PC-3 (cell line): ENCODE data around the gene PPP1R7. TPM values are rescaled to one million over a fixed set of nuclear protein-coding genes. Genes with fewer than 3 reads are reported as not detected.
A peak's percentile ranks its signal among the peaks of the same experiment; 100 is the strongest.

Source experiments
- ATAC-seq: fragments of 200-7000 bp; cut with Tn5 transposase; 2 replicates; pipeline ENCODE4 v1.9.1; 2020; ENCODE audit warnings: mild to moderate bottlenecking, moderate library complexity
- BruUV-seq: library from RNA; stranded (reverse); fragments of 400-500 nt; replicated peaks from 2 replicates; lab custom pipeline; 2021; lab: Mats Ljungman, UMichigan
- CTCF ChIA-PET: fragments of 300-600 bp; sonication (Branson Sonifier 250); formaldehyde crosslinking; loops from one replicate; lab custom pipeline; 2022; ENCODE audit warnings: antibody characterized with exemption; lab: Charles Lee
- POLR2A ChIA-PET: fragments of 300-600 bp; sonication (Branson Sonifier 250); formaldehyde crosslinking; loops from one replicate; lab custom pipeline; 2022; ENCODE audit warnings: antibody characterized with exemption; ENCODE audit not compliant: unreplicated experiment; lab: Charles Lee
- DNase-seq: peaks from one replicate; pipeline ENCODE4 v3.0.0-alpha.2; 2015
- H2AFZ ChIP-seq: fragments of 300-600 bp; sonication (generic); 2 replicates; pipeline ENCODE4 v1.6.0; 2016; ENCODE audit warnings: antibody characterized with exemption, low read length
- H3F3A ChIP-seq: fragments of 300-600 bp; sonication (generic); one replicate; pipeline ENCODE4 v1.6.0; 2017; ENCODE audit warnings: antibody characterized with exemption, low read length, control low read depth, mild to moderate bottlenecking; ENCODE audit not compliant: unreplicated experiment
- H3K27ac ChIP-seq: fragments of 300-600 bp; sonication (generic); 2 replicates; pipeline ENCODE4 v1.5.1; 2016; ENCODE audit warnings: mild to moderate bottlenecking, low read length
- H3K27me3 ChIP-seq: fragments of 300-600 bp; sonication (generic); 2 replicates; pipeline ENCODE4 v1.6.1; 2016; ENCODE audit warnings: low read length, mixed read lengths
- H3K36me3 ChIP-seq: fragments of 300-600 bp; sonication (generic); 2 replicates; pipeline ENCODE4 v1.6.1; 2016; ENCODE audit warnings: low read depth, mixed run types, low read length, mixed read lengths
- H3K4me1 ChIP-seq: fragments of 300-600 bp; sonication (generic); 2 replicates; pipeline ENCODE4 v1.5.1; 2016; ENCODE audit warnings: low read length; ENCODE audit not compliant: insufficient read depth
- H3K4me2 ChIP-seq: fragments of 300-600 bp; sonication (generic); 2 replicates; pipeline ENCODE4 v1.6.0; 2016; ENCODE audit warnings: low read length
- H3K4me3 ChIP-seq: fragments of 300-600 bp; sonication (generic); 2 replicates; pipeline ENCODE4 v1.5.1; 2016; ENCODE audit warnings: mild to moderate bottlenecking, low read length, mixed read lengths
- H3K79me2 ChIP-seq: fragments of 300-600 bp; sonication (generic); 2 replicates; pipeline ENCODE4 v1.6.1; 2017; ENCODE audit warnings: low read length, mixed read lengths
- H3K9ac ChIP-seq: fragments of 300-600 bp; sonication (generic); 2 replicates; pipeline ENCODE4 v1.6.0; 2016; ENCODE audit warnings: mild to moderate bottlenecking, low read length
- H3K9me2 ChIP-seq: fragments of 300-600 bp; sonication (generic); replicated peaks from 2 replicates; pipeline ENCODE4 v1.6.1; 2016; ENCODE audit warnings: mixed run types, low read length, mixed read lengths
- H3K9me3 ChIP-seq: fragments of 300-600 bp; sonication (generic); 2 replicates; pipeline ENCODE4 v1.6.1; 2016; ENCODE audit warnings: low read length, mixed read lengths
- H4K20me1 ChIP-seq: fragments of 300-600 bp; sonication (generic); 2 replicates; pipeline ENCODE4 v1.6.1; 2016; ENCODE audit warnings: low read length, mixed read lengths
- CTCF ChIP-seq: fragments of 300-600 bp; sonication (generic); conservative IDR thresholded peaks from 2 replicates; pipeline ENCODE4 v1.5.1; 2017; ENCODE audit warnings: antibody characterized with exemption, low read depth, mild to moderate bottlenecking, low read length
- EZH2 ChIP-seq: fragments of 300-600 bp; sonication (generic); IDR thresholded peaks from one replicate; pipeline ENCODE4 v1.6.1; 2017; ENCODE audit warnings: antibody characterized with exemption, mild to moderate bottlenecking, low read length; ENCODE audit not compliant: unreplicated experiment
- EZH2phosphoT487 ChIP-seq: fragments of 300-600 bp; sonication (generic); IDR thresholded peaks from 2 replicates; pipeline ENCODE4 v1.6.1; 2018; ENCODE audit warnings: mild to moderate bottlenecking, antibody characterized with exemption, low read length, borderline replicate concordance
- intact Hi-C: fragments of 100-400 bp; cut with micrococcal nuclease; formaldehyde crosslinking; loops from 2 replicates; pipeline ENCODE4 v1.9.0; 2023
- total RNA-seq: library from RNA; depleted of rRNA; stranded (reverse); fragments of >200 nt; gene quantifications from 2 replicates; pipeline ENCODE4 v1.2.3, GENCODE V29; 2014

The PPP1R7 gene
- total RNA-seq, 1 experiment from 2014 or later, result 21.4 TPM

DNA sequence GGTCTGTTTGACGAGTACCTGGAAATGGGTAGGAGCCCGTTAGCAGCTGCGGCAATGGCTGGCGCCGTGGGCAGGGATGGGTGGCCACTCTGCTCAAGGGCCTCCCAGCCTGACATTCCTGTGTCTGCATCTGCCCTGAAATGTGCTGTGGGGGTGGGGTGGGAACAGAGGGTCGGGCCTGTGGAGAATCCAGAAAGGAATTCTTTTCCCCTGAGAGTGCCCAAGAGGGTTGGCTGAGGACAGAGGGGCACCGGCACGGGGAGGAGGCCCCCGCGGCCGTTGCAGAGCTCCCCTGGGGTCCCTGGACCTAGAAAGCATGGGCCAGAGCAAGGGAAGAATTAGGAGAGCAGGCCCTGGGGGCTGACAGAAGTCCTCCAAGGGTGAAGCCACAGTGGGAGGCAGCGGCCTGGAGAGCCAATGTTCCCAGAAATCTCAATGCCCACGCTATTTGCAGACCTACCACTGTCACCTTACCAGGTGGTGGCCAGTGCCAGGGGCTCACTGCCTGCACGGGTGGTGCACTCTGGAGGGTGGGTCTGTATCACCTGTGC is 66.0 kb downstream of the PPP1R7 start:
- Histone ChIP-seq H3K27me3 (no peaks in the 10 kb centered on the region), H3K4me2 (no peak overlapping the region), H4K20me1 (no peaks in the 10 kb centered on the region), H3K27ac (no peak overlapping the region), H3K4me1 (no peaks in the 10 kb centered on the region), H2AFZ (no peak overlapping the region), H3K36me3 (no peaks in the 10 kb centered on the region), H3F3A (no peaks in the 10 kb centered on the region), H3K9ac (no peak overlapping the region), H3K9me2 (no peaks in the 10 kb centered on the region), H3K9me3 (no peaks in the 10 kb centered on the region), H3K4me3 (no peak overlapping the region), H3K79me2 (peaks cover 8% of the 10 kb centered on the region)
- ATAC-seq (no peak), DNase-seq (no peak)
- TF ChIP-seq EZH2phosphoT487, result no peak
- TF ChIP-seq CTCF, result no peak
- TF ChIP-seq EZH2, result no peak
- POLR2A ChIA-PET, result no interaction called here
- BruUV-seq, result no TSS peak
- CTCF ChIA-PET, result no interaction called here
- intact Hi-C loops, result no loop called here

GRCh38 chr2:241217320-241218031 is 67.2 kb downstream of the PPP1R7 start:
- CTCF ChIA-PET, result interaction anchor here (0.6 kb wide), 1 partner anchor 37 kb away, joined by 3 read pairs; no protein-coding TSS in a partner anchor
- POLR2A ChIA-PET, result no interaction called here
- intact Hi-C loops, result no loop called here

More at GRCh38 chr2:241217320-241218031, 67.2 kb downstream of the PPP1R7 start:
- Histone ChIP-seq H3K9me2 (no peaks in the 10 kb centered on the region), H2AFZ (peak overlapping the region; percentile 45; the same call in 1 of the 2 replicates), H3K9ac (peak overlapping the region; percentile 49), H4K20me1 (no peaks in the 10 kb centered on the region), H3K79me2 (peaks cover 8% of the 10 kb centered on the region), H3K4me1 (no peaks in the 10 kb centered on the region), H3F3A (no peaks in the 10 kb centered on the region), H3K27ac (peak overlapping the region; percentile 23; the same call in 1 of the 2 replicates), H3K27me3 (no peaks in the 10 kb centered on the region), H3K4me2 (peak overlapping the region; percentile 77), H3K4me3 (peak overlapping the region; percentile 62), H3K36me3 (no peaks in the 10 kb centered on the region), H3K9me3 (no peaks in the 10 kb centered on the region)
- TF ChIP-seq EZH2 (no peak), EZH2phosphoT487 (no peak), CTCF (no peak)
- ATAC-seq (peak; percentile 65), DNase-seq (peak; percentile 33)
- BruUV-seq, result no TSS peak
